Osteoblast (primary cell): ENCODE data around the gene ADAM19. TPM values are rescaled to one million over a fixed set of nuclear protein-coding genes. Genes with fewer than 3 reads are reported as not detected.

Experiments used
- DNase-seq: peaks from one replicate; pipeline ENCODE4 v3.0.0; 2011; ENCODE audit warnings: low spot score, mixed read lengths; ENCODE audit not compliant: insufficient read length; ENCODE audit errors: missing footprints
- H2AFZ ChIP-seq: 2 replicates; pipeline ENCODE4 v1.6.0; 2011; ENCODE audit warnings: mild to moderate bottlenecking, low read length
- H3K27ac ChIP-seq: 2 replicates; pipeline ENCODE4 v1.5.1; 2011; ENCODE audit warnings: mild to moderate bottlenecking, low read depth, low read length, moderate library complexity
- H3K27me3 ChIP-seq: 2 replicates; pipeline ENCODE4 v1.6.0; 2012; ENCODE audit warnings: mild to moderate bottlenecking, control low read depth, inconsistent platforms, low read length, moderate library complexity; ENCODE audit not compliant: insufficient read depth
- H3K36me3 ChIP-seq: 2 replicates; pipeline ENCODE4 v1.5.1; 2011; ENCODE audit warnings: mild to moderate bottlenecking, low read length, control low read depth, moderate library complexity; ENCODE audit not compliant: insufficient read depth
- H3K4me1 ChIP-seq: 2 replicates; pipeline ENCODE4 v1.5.1; 2011; ENCODE audit warnings: mild to moderate bottlenecking, low read length, control low read depth, moderate library complexity; ENCODE audit not compliant: insufficient read depth
- H3K4me2 ChIP-seq: 2 replicates; pipeline ENCODE4 v1.6.0; 2011; ENCODE audit warnings: mild to moderate bottlenecking, low read length; ENCODE audit not compliant: insufficient read depth
- H3K4me3 ChIP-seq: fragments of 200-600 bp; sonication (generic); 3 replicates; pipeline ENCODE4 v1.5.1; 2012; ENCODE audit warnings: mild to moderate bottlenecking, low read length, inconsistent platforms; ENCODE audit not compliant: insufficient read depth
- H3K79me2 ChIP-seq: 2 replicates; pipeline ENCODE4 v1.6.0; 2012; ENCODE audit warnings: mild to moderate bottlenecking, low read length, control low read depth, inconsistent platforms; ENCODE audit not compliant: insufficient read depth
- H3K9me3 ChIP-seq: 2 replicates; pipeline ENCODE4 v1.5.1; 2011; ENCODE audit warnings: low read depth, low read length, control low read depth
- H4K20me1 ChIP-seq: 2 replicates; pipeline ENCODE4 v1.6.0; 2012; ENCODE audit warnings: mild to moderate bottlenecking, low read length, control low read depth; ENCODE audit not compliant: insufficient read depth
- CTCF ChIP-seq: IDR thresholded peaks from 2 replicates; pipeline ENCODE4 v1.5.1; 2011; ENCODE audit warnings: mild to moderate bottlenecking, low read depth, low read length, moderate library complexity; ENCODE audit errors: extremely low read depth
- total RNA-seq: library from RNA; depleted of rRNA; stranded (reverse); fragments of >200 nt; gene quantifications from 2 replicates; pipeline ENCODE4 v1.2.3, GENCODE V29; 2012

ADAM19 gene
- total RNA-seq, 1 donor = 14.5 TPM

- Histone ChIP-seq H4K20me1 (no peaks in the 10 kb centered on the region), H3K4me2 (no peak overlapping the region), H3K9me3 (no peaks in the 10 kb centered on the region), H3K36me3 (peaks cover 18% of the 10 kb centered on the region), H3K79me2 (no peaks in the 10 kb centered on the region), H3K27me3 (no peaks in the 10 kb centered on the region), H3K4me1 (no peaks in the 10 kb centered on the region), H2AFZ (no peak overlapping the region), H3K27ac (no peak overlapping the region), H3K4me3 (no peak overlapping the region)
- no peak for DNase-seq
- no peak for TF ChIP-seq CTCF
Observed at GRCh38 chr5:157492886-157493285, 82.7 kb downstream of the ADAM19 start.

GRCh38 chr5:157491471-157491995, 84.0 kb downstream of the ADAM19 start:
- no peaks in the 10 kb centered on the region for H4K20me1 ChIP-seq
- no peaks in the 10 kb centered on the region for H3K79me2 ChIP-seq
- H3K27me3 ChIP-seq = no peaks in the 10 kb centered on the region
- H3K4me2 ChIP-seq = no peak overlapping the region
- peaks cover 28% of the 10 kb centered on the region for H3K36me3 ChIP-seq
- H3K4me3 ChIP-seq = no peak overlapping the region
- DNase-seq = no peak
- no peaks in the 10 kb centered on the region for H3K9me3 ChIP-seq
- TF ChIP-seq CTCF = no peak
- no peak overlapping the region for H2AFZ ChIP-seq
- H3K27ac ChIP-seq = no peak overlapping the region
- H3K4me1 ChIP-seq = no peaks in the 10 kb centered on the region

- Histone ChIP-seq H3K27me3 (no peaks in the 10 kb centered on the region), H3K4me2 (no peak overlapping the region), H4K20me1 (peaks cover 2% of the 10 kb centered on the region), H3K27ac (no peak overlapping the region), H3K79me2 (no peaks in the 10 kb centered on the region), H3K36me3 (peaks cover 23% of the 10 kb centered on the region), H2AFZ (no peak overlapping the region), H3K9me3 (no peaks in the 10 kb centered on the region), H3K4me1 (no peaks in the 10 kb centered on the region), H3K4me3 (no peak overlapping the region)
- no peak for TF ChIP-seq CTCF
- DNase-seq = peak; percentile 71
Observed at GRCh38 chr5:157487358-157487757, 88.2 kb downstream of the ADAM19 start.

- Histone ChIP-seq H3K4me1 (no peaks in the 10 kb centered on the region), H3K9me3 (no peaks in the 10 kb centered on the region), H3K27ac (no peak overlapping the region), H4K20me1 (peaks cover 2% of the 10 kb centered on the region), H3K36me3 (peaks cover 25% of the 10 kb centered on the region), H3K4me3 (no peak overlapping the region), H3K4me2 (no peak overlapping the region), H3K79me2 (no peaks in the 10 kb centered on the region), H3K27me3 (no peaks in the 10 kb centered on the region), H2AFZ (no peak overlapping the region)
- TF ChIP-seq CTCF = no peak
- no peak for DNase-seq
Observed at GRCh38 chr5:157486861-157487260, 88.7 kb downstream of the ADAM19 start.
